Stimulated activated CD4-positive, alpha-beta T cell treated with anti-CD3 and anti-CD28 coated beads, Interleukin-12 subunit alpha, Interleukin-12 subunit beta, amount 100 ng/mL, for 4 hours (primary cell): ENCODE data around the gene HECTD4.
"Not testable (repeated sequence)": the region's sequence is repeated elsewhere in the genome, so short reads cannot be mapped to it uniquely, and the experiment has no call there.

Experiments used
- DNase-seq: peaks from one replicate; pipeline ENCODE4 v3.0.0-alpha.2; 2020

HECTD4 gene

DNA sequence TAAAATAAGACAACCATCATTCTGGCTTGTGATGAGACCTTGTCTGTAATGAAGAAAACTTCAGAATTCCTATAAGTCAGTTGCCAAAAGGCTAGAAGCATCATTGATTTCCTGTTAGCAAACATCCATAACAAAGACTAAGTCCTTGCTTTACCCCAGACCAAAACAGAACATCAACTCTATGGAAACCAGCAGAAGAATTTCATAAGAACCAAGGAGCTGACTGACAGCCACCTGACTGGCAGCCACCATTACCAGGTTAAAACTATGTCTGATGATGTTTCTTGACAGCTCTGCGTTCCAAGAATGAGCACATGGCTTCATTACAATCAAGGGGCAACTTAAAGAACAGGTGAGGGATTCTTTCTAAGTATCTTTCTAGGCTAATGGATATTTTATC, 29.3 kb downstream of the HECTD4 start:
- no peak for DNase-seq

DNA sequence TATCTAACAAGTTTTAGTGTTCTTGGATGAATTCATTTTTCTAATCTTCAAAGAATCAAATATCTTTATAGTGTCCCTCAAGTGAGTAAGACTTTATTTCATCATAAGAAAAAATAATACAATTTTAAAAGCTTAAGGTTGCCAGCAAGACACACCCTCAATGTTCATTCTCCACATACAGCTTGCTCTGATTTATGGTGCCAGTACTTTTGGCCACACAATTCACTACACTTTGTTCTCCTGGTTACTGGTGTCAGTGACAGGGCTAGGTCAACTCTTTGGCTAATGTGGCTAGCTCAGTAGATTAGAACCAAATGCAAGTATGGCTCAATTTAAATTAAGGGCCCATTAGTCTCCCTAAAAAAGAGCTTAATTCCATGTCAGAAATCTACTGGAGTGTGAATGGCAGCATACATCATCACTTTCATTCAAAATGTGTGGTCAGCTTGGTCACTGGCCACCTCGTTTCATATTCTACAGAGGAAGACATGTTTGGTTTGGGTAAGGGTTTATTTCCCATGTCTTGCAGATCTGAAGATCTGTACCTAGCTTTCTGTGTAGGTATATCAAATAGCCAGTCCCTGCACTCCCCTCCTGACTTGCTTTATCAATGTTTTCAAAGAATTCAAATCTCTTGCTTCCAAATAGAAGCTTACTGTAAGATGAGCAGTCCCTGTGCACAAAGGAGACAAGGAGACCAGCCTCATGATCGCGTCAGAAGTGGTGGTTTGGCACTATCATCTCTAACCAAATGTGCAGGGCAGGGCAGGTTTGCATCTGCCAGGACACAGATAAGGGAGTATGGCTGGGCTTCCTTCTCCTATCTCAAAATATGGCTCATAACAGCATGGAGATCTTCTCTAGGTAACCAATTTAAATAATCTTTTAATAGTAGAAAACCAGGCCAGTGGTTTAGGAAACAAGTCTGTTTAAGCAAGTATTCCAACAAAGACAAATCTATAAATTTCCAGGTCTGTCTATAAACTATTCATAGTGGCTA, 31.3 kb downstream of the HECTD4 start:
- no peak for DNase-seq

GRCh38 chr12:112349431-112349830, 32.8 kb downstream of the HECTD4 start:
- no peak for DNase-seq

- not testable (repeated sequence) for DNase-seq
Observed at GRCh38 chr12:112348926-112349325, 33.3 kb downstream of the HECTD4 start.

DNA sequence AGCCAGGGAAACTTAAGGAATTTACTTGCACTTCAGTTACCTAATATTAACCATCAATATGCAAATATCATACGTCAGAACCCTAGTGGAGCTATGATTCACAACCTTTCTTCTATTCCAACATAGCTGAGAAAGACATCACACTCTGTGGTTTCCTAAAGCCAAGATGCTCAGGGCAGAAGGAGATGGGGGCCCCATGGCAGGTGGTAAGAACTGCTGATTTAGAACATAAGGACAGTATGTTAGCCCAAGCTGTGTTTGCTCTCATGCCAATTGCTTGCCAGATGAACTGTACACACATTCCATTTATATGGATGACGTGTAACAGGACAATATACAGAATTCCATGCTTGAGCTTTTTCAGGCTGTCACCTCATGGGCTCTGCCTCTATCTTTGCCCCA, 34.6 kb downstream of the HECTD4 start:
- no peak for DNase-seq

GRCh38 chr12:112346194-112346593, 36.0 kb downstream of the HECTD4 start:
- no peak for DNase-seq

DNA sequence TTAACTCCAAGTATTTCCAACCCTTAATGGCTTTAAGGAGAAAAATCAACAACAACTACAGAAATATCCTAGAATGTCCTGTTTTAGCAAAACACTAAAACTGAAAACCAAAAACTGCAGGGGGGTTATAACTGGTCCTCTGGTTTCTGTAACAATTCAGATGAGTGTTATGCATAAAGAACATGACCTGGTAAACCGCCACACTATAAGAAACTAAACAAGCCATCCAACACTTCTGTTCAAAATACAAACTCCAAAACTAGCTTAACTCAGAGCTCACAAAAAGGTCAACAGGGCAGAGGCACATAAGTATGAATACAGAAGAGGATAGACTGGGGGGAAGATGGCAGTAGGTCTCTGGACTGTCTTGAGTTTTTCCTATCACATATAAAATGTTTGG, 38.0 kb downstream of the HECTD4 start:
- DNase-seq: no peak

- no peak for DNase-seq
Observed at GRCh38 chr12:112342587-112342986, 39.6 kb downstream of the HECTD4 start.

DNA sequence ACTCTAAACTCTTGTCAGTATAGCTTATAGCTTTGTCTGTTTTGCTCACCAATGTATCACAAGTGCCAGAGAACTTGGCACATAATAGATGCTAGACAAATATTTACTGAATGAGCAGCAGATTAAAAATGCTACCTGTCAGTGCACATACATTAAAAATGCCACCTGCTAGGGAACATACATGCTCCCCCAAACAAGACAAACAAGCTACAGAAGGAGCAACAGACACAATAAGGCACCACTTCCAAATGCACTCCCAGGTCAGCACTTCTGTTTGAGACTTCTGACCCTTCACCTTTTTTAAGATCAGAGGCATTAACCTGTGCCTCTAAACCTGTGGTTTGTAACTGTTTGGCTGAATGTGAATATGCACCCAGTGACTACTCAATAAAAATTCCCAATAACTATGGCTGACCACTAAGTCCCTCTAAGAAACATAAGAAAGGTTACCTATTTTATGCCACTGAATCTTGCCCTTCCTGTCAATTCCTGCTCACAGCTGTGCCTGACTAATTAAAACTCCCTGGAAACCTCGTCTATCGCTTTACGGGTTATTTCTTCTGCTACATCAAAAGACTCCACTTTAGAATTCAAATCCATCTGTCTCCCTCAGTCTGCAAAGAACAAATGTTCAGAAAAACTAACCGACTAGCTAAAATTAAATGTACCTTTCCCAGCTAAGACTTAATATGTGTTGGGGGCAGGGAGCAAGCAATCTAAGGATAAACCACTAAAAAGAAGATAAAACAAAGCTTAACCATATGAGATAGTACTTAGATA, 41.0 kb downstream of the HECTD4 start:
- DNase-seq: no peak

GRCh38 chr12:112340230-112340629, 42.0 kb downstream of the HECTD4 start:
- DNase-seq: no peak

DNA sequence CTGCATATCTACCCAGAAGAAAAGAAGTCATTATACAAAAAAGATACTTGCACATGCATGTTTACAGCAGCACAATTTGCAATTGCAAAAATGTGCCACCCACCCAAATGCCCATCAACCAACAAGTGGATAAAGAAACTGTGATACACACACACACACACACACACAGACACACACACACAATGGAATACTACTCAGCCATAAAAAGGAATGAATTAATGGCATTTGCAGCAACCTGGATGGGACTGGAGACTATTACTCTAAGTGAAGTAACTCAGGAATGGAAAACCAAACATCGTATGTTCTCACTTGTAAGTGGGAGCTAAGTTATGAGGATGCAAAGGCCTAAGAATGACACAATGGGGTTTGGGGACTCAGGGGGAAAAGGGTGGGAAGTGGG, 47.2 kb downstream of the HECTD4 start:
- DNase-seq: not testable (repeated sequence)

- DNase-seq: no peak
Observed at GRCh38 chr12:112333019-112333418, 49.2 kb downstream of the HECTD4 start.

DNA sequence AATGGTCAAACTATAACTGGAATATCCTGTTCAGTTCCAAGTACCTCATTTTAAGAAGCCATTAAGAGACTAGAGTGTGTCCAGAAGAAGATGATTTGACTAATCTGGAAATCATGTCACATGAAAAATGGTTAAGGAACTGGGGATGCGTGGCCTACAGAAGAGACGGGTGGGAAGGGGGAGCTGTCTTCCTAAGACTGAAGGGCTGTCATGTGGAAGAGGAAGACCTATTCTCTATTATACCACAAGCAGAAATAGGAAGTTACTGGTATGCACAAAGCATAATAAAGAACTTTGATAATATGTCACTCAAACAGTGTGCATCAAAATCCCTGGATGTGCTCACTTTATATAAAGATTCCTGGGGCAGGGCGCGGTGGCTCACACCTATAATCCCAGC, 50.3 kb downstream of the HECTD4 start:
- DNase-seq: no peak

DNA sequence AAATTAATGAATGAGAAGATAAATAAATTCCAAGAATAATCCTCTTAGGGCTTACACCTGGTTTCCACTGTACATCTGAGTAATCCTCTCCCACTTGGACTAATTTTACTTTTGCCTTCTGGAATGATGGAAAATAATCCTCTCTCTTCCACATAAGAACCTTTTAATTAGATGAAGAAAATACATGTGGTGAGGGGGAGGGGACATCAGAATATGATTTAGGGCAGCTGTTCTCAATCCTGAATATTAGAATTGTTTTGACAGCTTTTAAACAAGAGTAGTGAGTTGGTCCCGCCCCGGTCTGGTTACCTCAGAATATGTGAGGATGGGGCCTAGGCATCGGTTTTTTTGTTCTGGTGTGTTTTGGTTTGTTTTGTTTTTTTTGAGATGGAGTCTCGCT, 51.5 kb downstream of the HECTD4 start:
- DNase-seq: no peak

DNA sequence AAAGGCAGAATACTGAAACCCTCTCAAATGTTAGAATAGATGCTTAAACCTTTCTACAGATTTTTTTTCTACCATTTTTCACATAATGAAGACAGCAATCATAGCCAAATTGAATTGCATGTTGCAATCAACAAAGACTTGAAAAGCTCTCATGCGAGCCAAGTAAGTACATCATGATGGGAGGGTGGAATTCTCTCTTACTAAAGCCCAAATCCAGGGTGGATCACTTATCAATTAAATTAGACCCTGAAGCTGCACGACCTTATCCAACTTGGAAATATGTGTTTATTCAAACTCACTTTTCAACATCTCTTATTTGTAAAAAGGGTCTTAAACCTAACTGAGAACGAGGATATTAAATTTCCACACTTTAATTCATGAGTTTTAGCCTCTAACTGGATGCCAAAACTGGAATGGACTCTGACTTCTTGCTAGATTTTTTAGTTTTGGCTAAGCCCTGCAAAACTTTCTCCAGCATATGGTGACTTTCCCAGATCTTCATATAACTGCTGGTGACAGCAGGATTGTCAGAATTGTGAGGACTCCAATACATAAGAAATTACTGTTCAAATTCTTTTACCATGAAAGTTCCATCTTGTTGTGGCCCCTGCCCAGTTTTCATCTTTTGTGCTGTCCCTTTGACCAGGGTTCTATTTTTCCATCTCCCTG, 53.6 kb downstream of the HECTD4 start:
- DNase-seq: no peak

DNA sequence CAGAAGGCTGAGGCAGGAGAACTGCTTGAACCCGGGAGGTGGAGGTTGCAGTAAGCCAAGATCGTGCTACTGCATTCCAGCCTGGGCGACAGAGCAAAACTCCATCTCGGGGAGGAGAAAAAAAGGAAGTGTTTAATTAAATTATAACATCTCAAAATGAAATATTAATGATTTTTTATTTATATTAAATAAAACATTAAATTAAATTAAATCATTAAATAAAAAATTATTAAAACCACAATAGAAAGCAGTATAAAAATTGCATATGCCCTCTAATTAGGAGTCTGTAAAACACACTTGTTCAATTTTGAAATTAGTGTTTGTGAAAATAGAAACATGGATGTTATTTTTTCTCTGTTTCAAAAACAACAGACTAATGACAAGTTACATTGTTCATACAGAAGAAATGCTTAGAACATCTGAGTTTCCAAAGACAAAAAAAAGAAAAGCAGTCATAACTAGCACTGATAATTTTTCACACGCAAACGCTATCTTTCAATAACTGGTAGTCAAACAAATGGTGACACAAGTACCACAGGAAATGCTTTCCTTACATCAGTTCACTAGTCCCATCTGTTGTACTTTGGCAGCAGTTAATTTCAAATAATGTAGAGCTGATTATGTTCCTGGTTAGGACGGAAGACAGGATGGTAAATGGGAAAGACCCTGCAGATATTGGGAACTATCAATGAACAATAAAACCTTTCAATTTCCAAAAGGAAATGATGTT, 54.9 kb downstream of the HECTD4 start:
- no peak for DNase-seq

GRCh38 chr12:112325622-112326207, 56.5 kb downstream of the HECTD4 start:
- no peak for DNase-seq

DNA sequence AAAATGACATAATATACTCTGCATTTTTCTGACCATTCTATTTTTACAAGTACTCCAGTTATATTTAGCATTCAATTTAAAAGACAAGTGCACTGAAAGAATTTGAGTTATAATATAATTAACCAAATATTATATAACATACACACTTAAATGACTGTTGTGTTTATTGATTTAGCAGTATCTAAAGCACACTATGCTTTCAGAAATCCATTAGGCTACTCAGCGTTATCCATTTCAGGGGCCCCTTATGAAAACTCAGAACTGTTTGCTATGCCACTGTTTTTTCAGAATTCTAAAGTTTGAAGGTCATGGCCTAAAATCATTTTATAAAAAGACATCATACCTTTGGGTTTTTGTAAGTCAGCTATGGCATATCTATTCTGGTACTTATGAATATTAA, 57.1 kb downstream of the HECTD4 start:
- DNase-seq: no peak

DNA sequence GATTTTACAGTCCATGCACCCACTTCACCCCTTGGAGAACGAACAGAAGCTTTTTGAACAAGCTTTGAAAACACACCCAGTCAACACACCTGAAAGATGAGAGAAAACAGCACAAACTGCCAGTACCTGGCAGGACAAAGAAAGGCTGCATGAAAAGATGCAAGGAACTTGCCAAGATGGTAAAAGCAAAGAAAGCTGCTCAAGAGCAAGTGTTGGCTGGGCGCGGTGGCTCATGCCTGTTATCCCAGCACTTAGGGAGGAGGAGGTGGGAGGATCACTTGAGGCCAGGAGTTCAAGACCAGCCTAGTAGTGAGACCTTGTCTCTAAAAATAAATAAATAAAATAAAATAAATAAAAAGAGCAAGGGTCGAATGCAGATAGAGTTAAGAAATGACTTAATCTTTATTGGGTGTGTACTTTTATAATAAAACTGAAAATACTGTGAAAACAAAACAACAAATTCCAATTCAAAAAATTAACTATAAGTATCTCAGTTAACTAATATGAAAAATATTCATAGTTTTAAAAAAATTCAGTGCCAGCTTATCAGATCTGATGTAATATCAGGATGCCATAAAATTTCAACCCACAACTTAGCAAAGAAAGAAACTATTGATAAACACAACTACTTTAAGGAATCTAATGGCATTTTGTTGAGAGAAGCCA, 59.2 kb downstream of the HECTD4 start:
- no peak for DNase-seq

DNA sequence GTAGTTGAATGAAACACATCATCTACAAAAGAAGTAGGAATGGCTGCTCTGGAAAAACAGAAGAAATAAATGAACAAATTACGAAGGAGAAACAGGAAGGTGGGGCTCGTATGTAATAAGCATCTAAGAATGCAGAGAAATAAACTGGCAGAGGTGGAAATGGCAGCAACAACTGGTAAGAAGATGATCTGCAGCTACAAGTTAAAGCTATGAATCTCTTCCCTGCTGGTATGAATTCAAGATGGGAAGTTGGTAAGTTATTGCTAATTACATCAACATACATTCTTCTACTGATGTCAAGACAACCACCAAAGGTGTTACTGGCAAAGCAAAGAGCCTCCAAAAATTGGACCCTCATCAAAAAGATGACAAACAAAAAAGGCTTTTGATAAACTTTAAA, 59.8 kb downstream of the HECTD4 start:
- DNase-seq: no peak

- no peak for DNase-seq
Observed at GRCh38 chr12:112321245-112321644, 61.0 kb downstream of the HECTD4 start.

GRCh38 chr12:112319395-112319794, 62.8 kb downstream of the HECTD4 start:
- no peak for DNase-seq
